Measurements from ENCODE around the gene TTYH1. TPM values are rescaled to one million over a fixed set of nuclear protein-coding genes. Genes with fewer than 3 reads are reported as not detected.

TTYH1 gene
- total and polyA plus RNA-seq, 9 donors, result 0.25 to 34.2 (median 1.8) TPM

DNA sequence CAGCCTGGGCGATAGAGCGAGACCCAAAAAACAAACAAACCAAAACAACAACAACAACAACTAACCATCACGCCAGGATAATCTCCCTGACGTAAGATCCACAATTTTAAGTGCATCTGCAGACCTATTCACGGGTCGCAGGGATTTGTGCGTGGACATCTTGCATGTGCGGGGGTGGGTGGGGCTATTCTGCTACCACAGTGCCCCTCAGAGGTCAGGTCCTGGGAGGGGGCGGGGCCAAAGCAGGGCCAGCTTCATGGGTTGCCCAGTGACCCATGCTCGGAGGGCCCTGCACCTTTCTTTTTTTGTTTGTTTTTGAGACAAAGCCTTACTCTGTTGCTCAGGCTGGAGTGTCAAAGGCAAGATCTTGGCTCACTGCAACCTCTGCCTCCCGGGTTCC lies 60.4 kb downstream of the TTYH1 start:
- Histone ChIP-seq H3K27me3 (no peaks in the 10 kb centered on the region), H3K36me3 (no peaks in the 10 kb centered on the region), H3K27ac (no peak overlapping the region), H3K4me1 (ENCODE audit: insufficient read depth) (peaks cover 3% of the 10 kb centered on the region), H3K9me3 (no peaks in the 10 kb centered on the region), H3K4me3 (no peak overlapping the region)
- DNase-seq, result no peak
- TF ChIP-seq CTCF (IDR thresholded peaks at IDR 0.05) (no peak), POLR2A (IDR thresholded peaks at IDR 0.05) (no peak), EP300 (IDR thresholded peaks at IDR 0.05) (no peak)
- WGBS, 3 donors, result 82 to 86% (median 84%) methylated on average over 11 of the region's 11 CpGs
- intact Hi-C loops (cut with DNase I), result loop anchor here in 1 of 4 donors (10.0 kb wide), 1 partner anchor 939 kb away; no protein-coding TSS in a partner anchor

- H3K36me3 ChIP-seq, result no peaks in the 10 kb centered on the region
- no peak overlapping the region for H3K4me3 ChIP-seq
- no peak for DNase-seq
- TF ChIP-seq POLR2A (IDR thresholded peaks at IDR 0.05) (no peak), EP300 (IDR thresholded peaks at IDR 0.05) (no peak), CTCF (IDR thresholded peaks at IDR 0.05) (no peak)
- no peaks in the 10 kb centered on the region for H3K9me3 ChIP-seq
- 55 to 69% (median 58%) methylated on average over 3 of the region's 3 CpGs for WGBS, 3 donors
- H3K27ac ChIP-seq, result no peak overlapping the region
- intact Hi-C loops (cut with DNase I), result loop anchor here in 1 of 4 donors (10.0 kb wide), 1 partner anchor 937 kb away; no protein-coding TSS in a partner anchor
- peaks cover 3% of the 10 kb centered on the region for H3K4me1 ChIP-seq (ENCODE audit: insufficient read depth)
- H3K27me3 ChIP-seq, result no peaks in the 10 kb centered on the region
These were observed 62.4 kb downstream of the TTYH1 start for GRCh38 chr19:54477650-54478049.

GRCh38 chr19:54478677-54479266 lies 63.5 kb downstream of the TTYH1 start:
- Histone ChIP-seq H3K4me3 (no peak overlapping the region), H3K36me3 (no peaks in the 10 kb centered on the region), H3K4me1 (ENCODE audit: insufficient read depth) (no peaks in the 10 kb centered on the region), H3K27ac (no peak overlapping the region), H3K27me3 (no peaks in the 10 kb centered on the region), H3K9me3 (no peaks in the 10 kb centered on the region)
- intact Hi-C loops (cut with DNase I), result loop anchor here in 1 of 4 donors (10.0 kb wide), 1 partner anchor 936 kb away; no protein-coding TSS in a partner anchor
- WGBS, 3 donors, result 8 to 15% (median 10%) methylated on average over 10 of the region's 10 CpGs
- TF ChIP-seq CTCF (IDR thresholded peaks at IDR 0.05) (peak in 1 of 3 donors; percentile 16), EP300 (IDR thresholded peaks at IDR 0.05) (no peak)
- DNase-seq, result no peak

DNA sequence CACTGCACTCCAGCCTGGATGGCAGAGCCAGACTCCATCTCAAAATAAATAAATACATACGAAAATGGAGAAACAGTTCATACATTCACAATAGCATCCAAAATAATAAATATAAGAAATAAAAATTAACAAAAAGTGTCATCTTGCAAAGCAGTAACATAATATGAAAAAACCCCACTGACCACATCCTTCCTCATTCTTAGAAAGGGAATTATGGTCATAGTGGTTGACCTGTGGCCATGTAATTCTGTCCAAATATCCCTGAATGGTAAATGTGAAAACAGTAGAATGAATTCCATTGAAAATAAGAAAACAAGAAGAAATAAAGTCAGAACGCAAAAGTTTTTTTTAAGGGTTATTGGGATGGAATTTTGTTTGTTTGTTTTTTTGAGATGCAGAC lies 64.8 kb downstream of the TTYH1 start:
- 75 to 80% (median 75%) methylated on average over 2 of the region's 2 CpGs for WGBS, 3 donors
- no peak for DNase-seq
- TF ChIP-seq EP300 (IDR thresholded peaks at IDR 0.05) (no peak), POLR2A (IDR thresholded peaks at IDR 0.05) (no peak), CTCF (IDR thresholded peaks at IDR 0.05) (no peak)
- Histone ChIP-seq H3K4me1 (ENCODE audit: insufficient read depth) (no peaks in the 10 kb centered on the region), H3K9me3 (no peaks in the 10 kb centered on the region), H3K27ac (no peak overlapping the region), H3K4me3 (no peak overlapping the region), H3K27me3 (no peaks in the 10 kb centered on the region), H3K36me3 (no peaks in the 10 kb centered on the region)
- intact Hi-C loops (cut with DNase I), result no loop called here
